ENCODE results near the gene RBM10.

DNA sequence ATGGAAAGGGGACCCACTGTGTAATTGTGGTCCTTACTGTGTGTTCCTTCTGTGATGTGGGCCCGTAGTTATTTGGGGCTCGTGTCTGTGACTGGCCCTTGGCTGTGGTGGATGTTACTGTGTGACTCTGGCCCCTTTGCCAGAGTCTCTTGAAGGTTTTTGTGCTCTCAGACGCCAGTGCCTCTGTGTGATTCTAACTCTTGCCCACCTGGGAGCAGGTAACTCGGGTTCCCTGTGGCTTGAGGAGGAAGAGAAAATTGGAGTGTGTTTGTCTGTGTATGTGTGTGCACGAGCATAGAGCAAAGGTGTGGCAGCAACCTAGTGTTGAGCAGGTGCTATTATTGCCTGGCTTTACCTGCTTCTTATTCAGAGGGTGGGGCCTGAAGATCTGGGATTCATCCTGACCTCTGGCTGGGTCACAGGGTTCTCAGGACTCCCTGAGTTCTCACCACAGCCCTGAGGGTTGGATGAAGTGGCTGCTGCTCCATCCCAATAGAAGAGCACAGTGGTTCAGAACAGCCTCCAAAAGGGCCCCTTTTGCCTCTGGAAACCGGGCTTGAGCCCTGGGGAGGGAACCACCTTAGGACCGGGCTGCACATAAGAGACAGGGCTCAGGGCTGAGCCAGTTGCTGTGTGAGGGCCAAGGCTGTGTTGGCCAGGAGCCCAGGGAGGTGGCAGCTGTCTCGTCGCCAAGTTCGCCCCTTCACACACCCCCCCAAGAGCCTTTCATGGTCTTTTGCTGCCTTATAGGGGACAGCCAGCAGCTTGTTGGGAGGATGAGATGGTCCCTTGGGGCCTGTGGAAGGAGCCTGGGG is 1.3 kb downstream of the RBM10 start:
- TF ChIP-seq, protein P1, sequence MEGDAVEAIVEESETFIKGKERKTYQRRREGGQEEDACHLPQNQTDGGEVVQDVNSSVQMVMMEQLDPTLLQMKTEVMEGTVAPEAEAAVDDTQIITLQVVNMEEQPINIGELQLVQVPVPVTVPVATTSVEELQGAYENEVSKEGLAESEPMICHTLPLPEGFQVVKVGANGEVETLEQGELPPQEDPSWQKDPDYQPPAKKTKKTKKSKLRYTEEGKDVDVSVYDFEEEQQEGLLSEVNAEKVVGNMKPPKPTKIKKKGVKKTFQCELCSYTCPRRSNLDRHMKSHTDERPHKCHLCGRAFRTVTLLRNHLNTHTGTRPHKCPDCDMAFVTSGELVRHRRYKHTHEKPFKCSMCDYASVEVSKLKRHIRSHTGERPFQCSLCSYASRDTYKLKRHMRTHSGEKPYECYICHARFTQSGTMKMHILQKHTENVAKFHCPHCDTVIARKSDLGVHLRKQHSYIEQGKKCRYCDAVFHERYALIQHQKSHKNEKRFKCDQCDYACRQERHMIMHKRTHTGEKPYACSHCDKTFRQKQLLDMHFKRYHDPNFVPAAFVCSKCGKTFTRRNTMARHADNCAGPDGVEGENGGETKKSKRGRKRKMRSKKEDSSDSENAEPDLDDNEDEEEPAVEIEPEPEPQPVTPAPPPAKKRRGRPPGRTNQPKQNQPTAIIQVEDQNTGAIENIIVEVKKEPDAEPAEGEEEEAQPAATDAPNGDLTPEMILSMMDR (IDR thresholded peaks at IDR 0.05 in 2 of 3, conservative IDR thresholded peaks at IDR 0.05 in 1 of 3; ENCODE audit: insufficient read depth in 2 of 3, low read depth in 1 of 3, low read length in 3 of 3) = no peak
- TF ChIP-seq, protein P2, sequence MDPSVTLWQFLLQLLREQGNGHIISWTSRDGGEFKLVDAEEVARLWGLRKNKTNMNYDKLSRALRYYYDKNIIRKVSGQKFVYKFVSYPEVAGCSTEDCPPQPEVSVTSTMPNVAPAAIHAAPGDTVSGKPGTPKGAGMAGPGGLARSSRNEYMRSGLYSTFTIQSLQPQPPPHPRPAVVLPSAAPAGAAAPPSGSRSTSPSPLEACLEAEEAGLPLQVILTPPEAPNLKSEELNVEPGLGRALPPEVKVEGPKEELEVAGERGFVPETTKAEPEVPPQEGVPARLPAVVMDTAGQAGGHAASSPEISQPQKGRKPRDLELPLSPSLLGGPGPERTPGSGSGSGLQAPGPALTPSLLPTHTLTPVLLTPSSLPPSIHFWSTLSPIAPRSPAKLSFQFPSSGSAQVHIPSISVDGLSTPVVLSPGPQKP (CRISPR knock-in tag; IDR thresholded peaks at IDR 0.05) = no peak
- TF ChIP-seq ZNF134 (CRISPR knock-in tag; conservative IDR thresholded peaks at IDR 0.05) = no peak
- TF ChIP-seq, protein P3, sequence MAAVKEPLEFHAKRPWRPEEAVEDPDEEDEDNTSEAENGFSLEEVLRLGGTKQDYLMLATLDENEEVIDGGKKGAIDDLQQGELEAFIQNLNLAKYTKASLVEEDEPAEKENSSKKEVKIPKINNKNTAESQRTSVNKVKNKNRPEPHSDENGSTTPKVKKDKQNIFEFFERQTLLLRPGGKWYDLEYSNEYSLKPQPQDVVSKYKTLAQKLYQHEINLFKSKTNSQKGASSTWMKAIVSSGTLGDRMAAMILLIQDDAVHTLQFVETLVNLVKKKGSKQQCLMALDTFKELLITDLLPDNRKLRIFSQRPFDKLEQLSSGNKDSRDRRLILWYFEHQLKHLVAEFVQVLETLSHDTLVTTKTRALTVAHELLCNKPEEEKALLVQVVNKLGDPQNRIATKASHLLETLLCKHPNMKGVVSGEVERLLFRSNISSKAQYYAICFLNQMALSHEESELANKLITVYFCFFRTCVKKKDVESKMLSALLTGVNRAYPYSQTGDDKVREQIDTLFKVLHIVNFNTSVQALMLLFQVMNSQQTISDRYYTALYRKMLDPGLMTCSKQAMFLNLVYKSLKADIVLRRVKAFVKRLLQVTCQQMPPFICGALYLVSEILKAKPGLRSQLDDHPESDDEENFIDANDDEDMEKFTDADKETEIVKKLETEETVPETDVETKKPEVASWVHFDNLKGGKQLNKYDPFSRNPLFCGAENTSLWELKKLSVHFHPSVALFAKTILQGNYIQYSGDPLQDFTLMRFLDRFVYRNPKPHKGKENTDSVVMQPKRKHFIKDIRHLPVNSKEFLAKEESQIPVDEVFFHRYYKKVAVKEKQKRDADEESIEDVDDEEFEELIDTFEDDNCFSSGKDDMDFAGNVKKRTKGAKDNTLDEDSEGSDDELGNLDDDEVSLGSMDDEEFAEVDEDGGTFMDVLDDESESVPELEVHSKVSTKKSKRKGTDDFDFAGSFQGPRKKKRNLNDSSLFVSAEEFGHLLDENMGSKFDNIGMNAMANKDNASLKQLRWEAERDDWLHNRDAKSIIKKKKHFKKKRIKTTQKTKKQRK (IDR thresholded peaks at IDR 0.05; ENCODE audit: borderline replicate concordance, low read depth, low read length) = no peak
